Measurements from ENCODE around the gene ETS2.

DNA sequence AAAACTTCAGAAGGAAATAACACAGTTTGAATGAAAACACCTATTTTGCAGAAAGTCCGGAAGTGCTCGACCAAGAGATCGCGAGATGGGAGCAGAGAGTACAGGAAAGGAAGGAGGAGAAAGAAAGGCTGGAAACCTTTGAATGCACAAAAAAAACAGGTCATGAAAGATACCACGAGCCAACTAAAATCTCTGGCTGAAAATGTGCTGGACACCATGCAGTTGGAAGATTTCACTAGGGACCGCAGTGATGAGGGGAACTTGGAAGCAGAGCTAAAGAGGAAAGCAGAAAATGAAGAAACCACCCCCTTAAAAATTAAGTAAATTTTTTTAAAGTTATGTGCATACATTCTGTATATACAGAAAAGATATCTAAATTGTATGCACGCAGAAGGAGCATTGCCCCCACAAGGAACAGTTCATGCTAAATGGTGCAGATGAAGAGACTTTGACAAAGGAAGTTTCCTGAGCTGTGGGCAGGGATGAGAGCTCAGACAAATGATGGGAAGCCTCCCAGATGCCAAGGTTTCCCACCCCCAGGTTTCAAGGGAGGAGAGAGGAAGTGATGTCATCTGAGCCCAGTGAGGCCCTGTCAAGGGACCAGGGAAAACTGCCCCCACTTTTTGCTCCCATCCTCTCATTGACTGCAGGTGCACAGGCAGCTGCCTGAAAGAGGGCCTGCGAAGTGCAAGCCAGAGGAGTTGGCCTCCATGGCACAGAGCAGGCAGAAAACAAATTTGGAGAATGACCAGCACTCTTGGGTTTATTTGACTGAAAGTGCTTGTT, 52.5 kb downstream of the ETS2 start:
- TF ChIP-seq ISL1 (CRISPR knock-in tag; IDR thresholded peaks at IDR 0.05) (no peak), CSDC2 (CRISPR knock-in tag; IDR thresholded peaks at IDR 0.05) (no peak), ESRRG (CRISPR knock-in tag; IDR thresholded peaks at IDR 0.05) (no peak), ZFP30 (CRISPR knock-in tag; IDR thresholded peaks at IDR 0.05) (no peak), ZFP3 (CRISPR knock-in tag; IDR thresholded peaks at IDR 0.05) (no peak), ZNF565 (CRISPR knock-in tag; conservative IDR thresholded peaks at IDR 0.05; ENCODE audit: low read depth) (no peak), ARNTL (CRISPR knock-in tag; IDR thresholded peaks at IDR 0.05; ENCODE audit: borderline replicate concordance, low read depth) (no peak), PPARA (CRISPR knock-in tag; IDR thresholded peaks at IDR 0.05; ENCODE audit: borderline replicate concordance) (no peak), TOX (CRISPR knock-in tag; IDR thresholded peaks at IDR 0.05; ENCODE audit: borderline replicate concordance) (no peak)
- TF ChIP-seq, protein P1, sequence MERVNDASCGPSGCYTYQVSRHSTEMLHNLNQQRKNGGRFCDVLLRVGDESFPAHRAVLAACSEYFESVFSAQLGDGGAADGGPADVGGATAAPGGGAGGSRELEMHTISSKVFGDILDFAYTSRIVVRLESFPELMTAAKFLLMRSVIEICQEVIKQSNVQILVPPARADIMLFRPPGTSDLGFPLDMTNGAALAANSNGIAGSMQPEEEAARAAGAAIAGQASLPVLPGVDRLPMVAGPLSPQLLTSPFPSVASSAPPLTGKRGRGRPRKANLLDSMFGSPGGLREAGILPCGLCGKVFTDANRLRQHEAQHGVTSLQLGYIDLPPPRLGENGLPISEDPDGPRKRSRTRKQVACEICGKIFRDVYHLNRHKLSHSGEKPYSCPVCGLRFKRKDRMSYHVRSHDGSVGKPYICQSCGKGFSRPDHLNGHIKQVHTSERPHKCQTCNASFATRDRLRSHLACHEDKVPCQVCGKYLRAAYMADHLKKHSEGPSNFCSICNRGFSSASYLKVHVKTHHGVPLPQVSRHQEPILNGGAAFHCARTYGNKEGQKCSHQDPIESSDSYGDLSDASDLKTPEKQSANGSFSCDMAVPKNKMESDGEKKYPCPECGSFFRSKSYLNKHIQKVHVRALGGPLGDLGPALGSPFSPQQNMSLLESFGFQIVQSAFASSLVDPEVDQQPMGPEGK (CRISPR knock-in tag; IDR thresholded peaks at IDR 0.05; ENCODE audit: borderline replicate concordance): no peak

Data from SK-N-SH treated with all-trans-retinoic acid at 6 μM for 48 hours (cell line).